PC-9 (cell line): ENCODE measurements around the gene AFG1L. TPM values are rescaled to one million over a fixed set of nuclear protein-coding genes. Genes with fewer than 3 reads are reported as not detected.
"Not testable (repeated sequence)": the region's sequence is repeated elsewhere in the genome, so short reads cannot be mapped to it uniquely, and the experiment has no call there.

Source experiments
- BruUV-seq: library from RNA; stranded (reverse); fragments of 400-500 nt; replicated peaks from 2 replicates; lab custom pipeline; 2021; lab: Mats Ljungman, UMichigan
- CTCF ChIA-PET: fragments of 300-600 bp; sonication (Branson Sonifier 250); formaldehyde crosslinking; loops from one replicate; lab custom pipeline; 2022; ENCODE audit warnings: antibody characterized with exemption; lab: Charles Lee
- POLR2A ChIA-PET: fragments of 300-600 bp; sonication (Branson Sonifier 250); formaldehyde crosslinking; loops from one replicate; lab custom pipeline; 2022; ENCODE audit warnings: antibody characterized with exemption; ENCODE audit not compliant: unreplicated experiment; lab: Charles Lee
- DNase-seq, 2 experiments: peaks; one replicate each; pipeline versions ENCODE4 v3.0.0 to v3.0.0-alpha.2; 2015 to 2022; ENCODE audit warnings: mixed read lengths in 1 of 2
- H2AFZ ChIP-seq: fragments of 200-600 bp; sonication (generic); 2 replicates; pipeline ENCODE4 v1.8.1; 2017; ENCODE audit warnings: antibody characterized with exemption
- H3F3A ChIP-seq: fragments of 200-600 bp; sonication (generic); 2 replicates; pipeline ENCODE4 v1.8.1; 2017; ENCODE audit warnings: antibody characterized with exemption, mild to moderate bottlenecking, low read depth; ENCODE audit not compliant: insufficient read depth
- H3K27ac ChIP-seq: fragments of 200-600 bp; sonication (generic); 2 replicates; pipeline ENCODE4 v1.6.1; 2016; ENCODE audit warnings: mixed run types
- H3K27me3 ChIP-seq: fragments of 200-600 bp; sonication (generic); 2 replicates; pipeline ENCODE4 v1.6.1; 2016; ENCODE audit warnings: low read depth, mixed run types; ENCODE audit not compliant: insufficient read depth
- H3K36me3 ChIP-seq: fragments of 200-600 bp; sonication (generic); 2 replicates; pipeline ENCODE4 v1.6.1; 2016; ENCODE audit warnings: low read depth, mixed run types
- H3K4me1 ChIP-seq: fragments of 200-600 bp; sonication (generic); replicated peaks from 2 replicates; pipeline ENCODE4 v1.6.1; 2016; ENCODE audit warnings: mixed run types; ENCODE audit not compliant: insufficient read depth
- H3K4me2 ChIP-seq: fragments of 200-600 bp; sonication (generic); 2 replicates; pipeline ENCODE4 v1.6.1; 2017; ENCODE audit warnings: mixed run types
- H3K4me3 ChIP-seq: fragments of 200-600 bp; sonication (generic); 2 replicates; pipeline ENCODE4 v1.6.1; 2016; ENCODE audit warnings: mixed run types
- H3K79me2 ChIP-seq: fragments of 200-600 bp; sonication (generic); 2 replicates; pipeline ENCODE4 v1.6.1; 2017; ENCODE audit warnings: low read depth, mixed run types
- H3K9me2 ChIP-seq: fragments of 200-600 bp; sonication (generic); 2 replicates; pipeline ENCODE4 v1.8.1; 2017; ENCODE audit warnings: mild to moderate bottlenecking; ENCODE audit not compliant: insufficient read depth
- H3K9me3 ChIP-seq: fragments of 200-600 bp; sonication (generic); 2 replicates; pipeline ENCODE4 v1.8.1; 2016; ENCODE audit warnings: low read depth; ENCODE audit not compliant: insufficient read depth
- H4K20me1 ChIP-seq: fragments of 200-600 bp; sonication (generic); 2 replicates; pipeline ENCODE4 v1.8.1; 2017; ENCODE audit not compliant: insufficient read depth
- CTCF ChIP-seq: fragments of 200-600 bp; sonication (generic); conservative IDR thresholded peaks from 2 replicates; pipeline ENCODE4 v1.6.1; 2017; ENCODE audit warnings: mixed run types, antibody characterized with exemption, mild to moderate bottlenecking, moderate library complexity
- EZH2 ChIP-seq: fragments of 200-600 bp; sonication (generic); IDR thresholded peaks from 2 replicates; pipeline ENCODE4 v1.8.0; 2017; ENCODE audit warnings: antibody characterized with exemption, low read depth
- intact Hi-C: fragments of 100-400 bp; cut with micrococcal nuclease; formaldehyde crosslinking; loops from one replicate; pipeline ENCODE4 v1.10.0; 2022; ENCODE audit not compliant: unreplicated experiment
- total RNA-seq: library from RNA; stranded (reverse); gene quantifications from 2 replicates; pipeline ENCODE4 v1.2.3, GENCODE V29; 2021

AFG1L gene
- total RNA-seq, 1 experiment from 2014 or later: 8.9 TPM

GRCh38 chr6:108528878-108529277 is 234.0 kb downstream of the AFG1L start:
- no peaks in the 10 kb centered on the region for H4K20me1 ChIP-seq
- no peaks in the 10 kb centered on the region for H3K9me2 ChIP-seq
- BruUV-seq: no TSS peak
- no peaks in the 10 kb centered on the region for H3K4me1 ChIP-seq
- H3K79me2 ChIP-seq: no peaks in the 10 kb centered on the region
- no peak overlapping the region for H3K27ac ChIP-seq
- no peaks in the 10 kb centered on the region for H3K36me3 ChIP-seq
- no peak for DNase-seq
- no peaks in the 10 kb centered on the region for H3K27me3 ChIP-seq
- intact Hi-C loops: loop anchor here (10.0 kb wide), 1 partner anchor 354 kb away; no protein-coding TSS in a partner anchor
- no peaks in the 10 kb centered on the region for H3K9me3 ChIP-seq
- no peak overlapping the region for H3K4me3 ChIP-seq
- no peak overlapping the region for H2AFZ ChIP-seq
- TF ChIP-seq EZH2 (no peak), CTCF (no peak)
- no peaks in the 10 kb centered on the region for H3F3A ChIP-seq
- POLR2A ChIA-PET: no interaction called here
- H3K4me2 ChIP-seq: no peak overlapping the region
- CTCF ChIA-PET: interaction anchor here (0.6 to 0.8 kb wide), 2 partner anchors 530 to 834 kb away, joined by 7 to 13 read pairs; no protein-coding TSS in a partner anchor

DNA sequence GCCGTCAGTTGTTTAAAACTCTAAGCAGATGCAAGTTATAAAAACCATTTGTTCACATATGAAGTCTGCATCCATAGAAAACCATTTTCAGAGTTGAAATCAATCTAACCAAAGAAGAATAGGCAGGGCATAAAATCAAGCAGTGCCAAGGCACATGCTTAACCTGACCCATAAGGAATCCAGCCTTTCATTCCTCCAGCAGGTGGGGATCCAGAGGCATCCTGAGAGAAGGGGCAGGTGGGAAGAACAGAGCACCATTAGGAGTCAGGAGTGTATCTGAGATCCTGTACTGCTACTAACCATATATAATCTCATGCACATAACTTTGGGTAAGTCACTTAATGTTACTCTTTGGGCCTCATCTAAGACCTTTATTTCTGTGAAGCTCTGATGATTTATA is 236.5 kb downstream of the AFG1L start:
- Histone ChIP-seq H3F3A (no peaks in the 10 kb centered on the region), H3K9me3 (no peaks in the 10 kb centered on the region), H3K27ac (no peak overlapping the region), H3K27me3 (no peaks in the 10 kb centered on the region), H3K4me3 (no peak overlapping the region), H3K79me2 (no peaks in the 10 kb centered on the region), H3K36me3 (no peaks in the 10 kb centered on the region), H3K4me1 (no peaks in the 10 kb centered on the region), H3K4me2 (no peak overlapping the region), H2AFZ (no peak overlapping the region), H4K20me1 (no peaks in the 10 kb centered on the region), H3K9me2 (no peaks in the 10 kb centered on the region)
- CTCF ChIA-PET: no interaction called here
- POLR2A ChIA-PET: no interaction called here
- TF ChIP-seq EZH2 (no peak), CTCF (no peak)
- DNase-seq: no peak
- BruUV-seq: no TSS peak
- intact Hi-C loops: no loop called here

GRCh38 chr6:108535114-108535742 is 240.4 kb downstream of the AFG1L start:
- ChIA-PET CTCF (no interaction called here), POLR2A (interaction anchor here (0.7 kb wide), 1 partner anchor 517 kb away, joined by 4 read pairs; no protein-coding TSS in a partner anchor)
- Histone ChIP-seq H3K9me2 (no peaks in the 10 kb centered on the region), H2AFZ (no peak overlapping the region), H3K79me2 (no peaks in the 10 kb centered on the region), H3K4me1 (no peaks in the 10 kb centered on the region), H3K4me2 (no peak overlapping the region), H3K4me3 (no peak overlapping the region), H4K20me1 (no peaks in the 10 kb centered on the region), H3K9me3 (no peaks in the 10 kb centered on the region), H3K27me3 (no peaks in the 10 kb centered on the region), H3K36me3 (no peaks in the 10 kb centered on the region), H3F3A (no peaks in the 10 kb centered on the region), H3K27ac (no peak overlapping the region)
- no peak for DNase-seq
- BruUV-seq: no TSS peak
- intact Hi-C loops: no loop called here
- TF ChIP-seq EZH2 (no peak), CTCF (no peak)

DNA sequence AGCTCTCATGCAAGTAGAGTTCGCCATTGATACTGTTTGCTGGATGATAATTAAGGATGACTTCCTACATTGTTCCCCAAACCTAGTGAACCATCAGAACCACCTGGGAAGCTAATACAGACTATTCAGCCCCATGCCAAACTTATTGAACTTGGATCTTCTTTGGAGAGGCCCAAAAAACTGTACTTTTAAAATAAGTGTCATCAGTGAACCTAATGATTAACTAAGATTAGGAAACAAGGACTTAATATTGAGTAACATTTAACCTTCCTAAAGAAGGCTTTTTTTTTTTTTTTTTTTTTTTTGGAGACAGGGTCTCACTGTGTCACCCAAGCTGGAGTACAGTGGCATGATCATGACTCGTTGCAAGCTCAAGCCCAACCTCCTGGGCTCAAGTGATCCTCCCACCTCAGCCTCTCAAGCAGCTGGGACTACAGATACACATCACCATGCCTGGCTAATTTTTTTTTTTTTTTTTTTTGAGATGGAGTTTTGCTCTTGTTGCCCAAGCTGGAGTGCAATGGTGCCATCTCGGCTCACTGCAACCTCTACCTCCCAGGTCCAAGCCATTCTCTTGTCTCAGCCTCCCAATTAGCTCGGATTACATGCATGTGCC is 241.2 kb downstream of the AFG1L start:
- H3K9me3 ChIP-seq, H2AFZ ChIP-seq, POLR2A ChIA-PET, DNase-seq, H3K4me1 ChIP-seq, H3K79me2 ChIP-seq, H3K4me3 ChIP-seq, H3K4me2 ChIP-seq, intact Hi-C loops, H3K9me2 ChIP-seq, H4K20me1 ChIP-seq, H3K27me3 ChIP-seq, BruUV-seq, H3F3A ChIP-seq, H3K27ac ChIP-seq, H3K36me3 ChIP-seq: not testable (repeated sequence)
- CTCF ChIA-PET: interaction anchor here (0.7 kb wide), 1 partner anchor 48 kb away, joined by 3 read pairs; no protein-coding TSS in a partner anchor
